Cardiac muscle cell (in vitro differentiated cells and primary cell): ENCODE data around the gene CHST10. TPM values are rescaled to one million over a fixed set of nuclear protein-coding genes. Genes with fewer than 3 reads are reported as not detected.

ENCODE experiments used
- DNase-seq, 2 donors: peaks; one replicate each; pipeline versions ENCODE4 v3.0.0 to v3.0.0-alpha.2; 2010 to 2017; ENCODE audit warnings: low read depth in 1 of 2, low spot score in 1 of 2
- H3K27ac ChIP-seq: fragments of 200-600 bp; sonication (generic); 2 replicates; pipeline ENCODE4 v1.5.1; 2016
- H3K27me3 ChIP-seq: fragments of 200-600 bp; sonication (generic); 2 replicates; pipeline ENCODE4 v1.6.0; 2016; ENCODE audit warnings: control low read depth
- H3K36me3 ChIP-seq: fragments of 200-600 bp; sonication (generic); 2 replicates; pipeline ENCODE4 v1.5.1; 2016; ENCODE audit warnings: control low read depth
- H3K4me1 ChIP-seq: fragments of 200-600 bp; sonication (generic); 2 replicates; pipeline ENCODE4 v1.8.1; 2017; ENCODE audit warnings: low read depth, mild to moderate bottlenecking, mixed run types
- H3K4me3 ChIP-seq: fragments of 200-600 bp; sonication (generic); 2 replicates; pipeline ENCODE4 v1.5.1; 2016; ENCODE audit warnings: mild to moderate bottlenecking
- H3K9me3 ChIP-seq: fragments of 200-600 bp; sonication (generic); 2 replicates; pipeline ENCODE4 v1.5.1; 2017; ENCODE audit warnings: low read depth, mild to moderate bottlenecking, control low read depth
- CTCF ChIP-seq: IDR thresholded peaks from 2 replicates; pipeline ENCODE4 v1.5.1; 2012; ENCODE audit warnings: low read depth, mild to moderate bottlenecking, low read length
- polyA plus RNA-seq: library from polyadenylated mRNA; unstranded; fragments of >200 nt; fragmentation: Nextera tagmentation; extraction: Ambion mirVana; gene quantifications from 2 replicates; pipeline ENCODE4 v1.2.1, GENCODE V29; 2016
- total RNA-seq: library from RNA; depleted of rRNA; stranded (reverse); fragments of >200 nt; gene quantifications from 2 replicates; pipeline ENCODE4 v1.2.3, GENCODE V29; 2016

The CHST10 gene
- total and polyA plus RNA-seq, 2 experiments from 2014 or later: 21.0 to 22.2 TPM

DNA sequence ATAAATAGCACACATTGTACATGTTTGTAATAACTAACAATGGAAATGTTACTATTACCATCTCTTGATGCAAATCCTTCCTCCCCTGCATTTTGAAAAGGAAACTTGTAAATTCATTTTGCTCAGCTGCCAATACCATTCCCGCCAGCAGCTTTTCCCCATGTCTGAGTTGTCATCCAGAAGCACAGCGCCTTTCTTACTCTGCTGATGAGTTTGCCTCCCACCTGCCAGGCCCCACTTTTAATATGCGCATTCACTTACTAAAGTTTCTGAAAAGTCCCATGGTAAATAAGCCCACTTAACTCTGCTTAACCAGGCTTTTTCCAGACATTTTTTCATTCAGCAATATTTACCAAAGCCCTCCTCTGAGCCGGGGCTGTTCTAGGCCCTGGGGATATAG is 3.9 kb downstream of the CHST10 start:
- no peaks in the 10 kb centered on the region for H3K36me3 ChIP-seq
- H3K9me3 ChIP-seq: no peaks in the 10 kb centered on the region
- H3K27me3 ChIP-seq: no peaks in the 10 kb centered on the region
- no peak overlapping the region for H3K27ac ChIP-seq
- H3K4me3 ChIP-seq: no peak overlapping the region
- DNase-seq: no peak
- H3K4me1 ChIP-seq: peaks cover 28% of the 10 kb centered on the region
- TF ChIP-seq CTCF: no peak

- Histone ChIP-seq H3K27me3 (no peaks in the 10 kb centered on the region), H3K36me3 (no peaks in the 10 kb centered on the region), H3K4me3 (no peak overlapping the region), H3K27ac (no peak overlapping the region), H3K4me1 (peaks cover 27% of the 10 kb centered on the region), H3K9me3 (no peaks in the 10 kb centered on the region)
- DNase-seq: no peak
- TF ChIP-seq CTCF: no peak
Measured at GRCh38 chr2:100412881-100413321, 4.6 kb downstream of the CHST10 start.

- no peak for DNase-seq
- no peak for TF ChIP-seq CTCF
- Histone ChIP-seq H3K27me3 (no peaks in the 10 kb centered on the region), H3K4me1 (peaks cover 24% of the 10 kb centered on the region), H3K27ac (no peak overlapping the region), H3K36me3 (no peaks in the 10 kb centered on the region), H3K4me3 (no peak overlapping the region), H3K9me3 (no peaks in the 10 kb centered on the region)
Measured at GRCh38 chr2:100412466-100412865, 5.0 kb downstream of the CHST10 start.

GRCh38 chr2:100411841-100412292 is 5.6 kb downstream of the CHST10 start:
- no peak for DNase-seq
- Histone ChIP-seq H3K27ac (no peak overlapping the region), H3K4me3 (no peak overlapping the region), H3K9me3 (no peaks in the 10 kb centered on the region), H3K27me3 (no peaks in the 10 kb centered on the region), H3K4me1 (peaks cover 27% of the 10 kb centered on the region), H3K36me3 (no peaks in the 10 kb centered on the region)
- TF ChIP-seq CTCF: no peak

GRCh38 chr2:100409975-100410647 is 7.4 kb downstream of the CHST10 start:
- Histone ChIP-seq H3K36me3 (peaks cover 7% of the 10 kb centered on the region), H3K9me3 (no peaks in the 10 kb centered on the region), H3K27me3 (no peaks in the 10 kb centered on the region), H3K27ac (peak overlapping the region; percentile 58), H3K4me3 (no peak overlapping the region), H3K4me1 (peaks cover 15% of the 10 kb centered on the region)
- DNase-seq: peak in 1 of 2 donors; percentile 41
- TF ChIP-seq CTCF: no peak
